CD4-positive, alpha-beta T cell (primary cell): ENCODE measurements around the gene DOCK8. TPM values are rescaled to one million over a fixed set of nuclear protein-coding genes. Genes with fewer than 3 reads are reported as not detected.

Experiments used
- ATAC-seq: fragments of 200-7000 bp; cut with Tn5 transposase; one replicate; pipeline ENCODE4 v1.10.0; 2022; ENCODE audit warnings: mild to moderate bottlenecking; ENCODE audit not compliant: poor library complexity
- CTCF ChIA-PET: fragments of 350-600 bp; sonication (Branson Sonifier 250); formaldehyde crosslinking; loops from one replicate; lab custom pipeline; 2021; ENCODE audit warnings: antibody characterized with exemption, inconsistent platforms; lab: Charles Lee
- POLR2A ChIA-PET: fragments of 350-600 bp; sonication (Branson Sonifier 250); formaldehyde crosslinking; loops from one replicate; lab custom pipeline; 2021; ENCODE audit warnings: antibody characterized with exemption, inconsistent platforms; lab: Charles Lee
- DNase-seq, 14 experiments: peaks; one replicate each; pipeline ENCODE4 v3.0.0-alpha.2; 2013 to 2020; ENCODE audit warnings: mixed read lengths in 2 of 14
- H3K27ac ChIP-seq, 2 donors: one replicate each; pipeline versions ENCODE4 v1.5.1 to v1.7.0; 2013; ENCODE audit warnings: low read length in 2 of 2, low read depth in 1 of 2, mild to moderate bottlenecking in 1 of 2
- H3K27me3 ChIP-seq, 2 experiments: 1 replicate in 1 of 2; 2 replicates in 1 of 2; pipeline versions ENCODE4 v1.6.1 to v1.7.0; 2013; ENCODE audit warnings: low read length in 2 of 2, control low read depth in 1 of 2, mild to moderate bottlenecking in 1 of 2, moderate library complexity in 1 of 2; ENCODE audit not compliant: insufficient read depth in 2 of 2, control insufficient read depth in 1 of 2
- H3K36me3 ChIP-seq: one replicate; pipeline ENCODE4 v1.6.1; 2013; ENCODE audit warnings: low read length, control low read depth; ENCODE audit not compliant: insufficient read depth
- H3K4me1 ChIP-seq: one replicate; pipeline ENCODE4 v1.6.1; 2013; ENCODE audit warnings: low read length, control low read depth; ENCODE audit not compliant: insufficient read depth
- H3K4me3 ChIP-seq: one replicate; pipeline ENCODE4 v1.5.1; 2013; ENCODE audit warnings: mild to moderate bottlenecking, low read length, moderate library complexity
- H3K9me3 ChIP-seq, 2 experiments: 1 replicate in 1 of 2; 2 replicates in 1 of 2; pipeline versions ENCODE4 v1.6.1 to v1.7.0; 2013; ENCODE audit warnings: low read length in 2 of 2, mild to moderate bottlenecking in 2 of 2, control low read depth in 1 of 2, moderate library complexity in 1 of 2; ENCODE audit not compliant: control insufficient read depth in 1 of 2, insufficient read depth in 1 of 2
- H3K27ac Mint-ChIP-seq: one replicate; pipeline ENCODE4 v1.8.0; 2020; ENCODE audit warnings: mixed read lengths
- H3K27me3 Mint-ChIP-seq: one replicate; pipeline ENCODE4 v1.8.0; 2021; ENCODE audit warnings: mixed read lengths
- H3K36me3 Mint-ChIP-seq: one replicate; pipeline ENCODE4 v1.8.0; 2021; ENCODE audit warnings: low read depth, mixed read lengths
- H3K4me1 Mint-ChIP-seq: one replicate; pipeline ENCODE4 v1.8.0; 2021; ENCODE audit warnings: low read depth, mixed read lengths
- H3K4me3 Mint-ChIP-seq: one replicate; pipeline ENCODE4 v1.8.0; 2020; ENCODE audit warnings: mild to moderate bottlenecking, mixed read lengths
- H3K9me3 Mint-ChIP-seq: one replicate; pipeline ENCODE4 v1.8.0; 2020; ENCODE audit warnings: mixed read lengths
- intact Hi-C, 2 experiments: fragments of 100-400 bp; cut with DNase I in 1 of 2; cut with micrococcal nuclease in 1 of 2; formaldehyde crosslinking; loops; one replicate each; pipeline versions ENCODE4 v1.15.1 to v1.9.0; 2023 to 2025; cut with DNase I, micrococcal nuclease
- total RNA-seq, 174 experiments: library from RNA in 2 of 174; stranded (reverse) in 2 of 174; gene quantifications; one replicate each; pipeline ENCODE4 v1.2.3 and lab custom pipeline; 2021 to 2026
- TF ChIP-seq, protein P1 (sequence below): fragments of 200-600 bp; IDR thresholded peaks from one replicate; pipeline ENCODE4 v1.8.0; 2022; ENCODE audit warnings: antibody characterized with exemption, mild to moderate bottlenecking

DOCK8 gene
- total RNA-seq, 2 experiments from 2014 or later, result 123 to 126 TPM

DNA sequence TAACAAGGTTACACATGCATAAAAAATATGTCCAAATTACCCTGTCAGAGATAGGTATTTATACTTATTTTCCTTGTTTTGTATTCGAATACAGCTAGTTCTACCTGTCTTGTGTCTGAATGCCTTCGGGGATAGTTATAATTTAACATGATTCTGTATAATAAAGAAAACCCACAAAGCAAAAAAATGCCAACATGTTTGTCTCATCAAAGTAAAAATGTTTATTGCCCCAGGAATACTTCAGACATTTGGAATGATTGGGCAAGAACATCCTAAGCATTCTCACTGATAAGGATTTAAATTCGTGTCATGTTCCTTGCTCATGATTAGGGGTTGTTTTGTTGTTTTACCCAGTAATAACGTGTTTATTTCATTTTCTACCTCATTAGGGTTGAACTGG lies 74.5 kb downstream of the DOCK8 start:
- Histone ChIP-seq H3K4me3 (no peak overlapping the region), H3K27me3 (no peaks in the 10 kb centered on the region), H3K36me3 (peaks cover 92% of the 10 kb centered on the region), H3K27ac (no peak overlapping the region), H3K4me1 (peaks cover 2% of the 10 kb centered on the region), H3K9me3 (no peaks in the 10 kb centered on the region)
- ATAC-seq (no peak), DNase-seq (no peak)
- peaks cover 90% of the 10 kb centered on the region for H3K36me3 Mint-ChIP-seq
- CTCF ChIA-PET, result no interaction called here
- H3K4me3 Mint-ChIP-seq, result no peak overlapping the region
- H3K27me3 Mint-ChIP-seq, result no peaks in the 10 kb centered on the region
- POLR2A ChIA-PET, result interaction anchor here (0.9 to 2.6 kb wide), 2 partner anchors 11 to 17 kb away, joined by 4 to 9 read pairs; no protein-coding TSS in a partner anchor
- no peaks in the 10 kb centered on the region for H3K9me3 Mint-ChIP-seq
- TF ChIP-seq, protein P1, sequence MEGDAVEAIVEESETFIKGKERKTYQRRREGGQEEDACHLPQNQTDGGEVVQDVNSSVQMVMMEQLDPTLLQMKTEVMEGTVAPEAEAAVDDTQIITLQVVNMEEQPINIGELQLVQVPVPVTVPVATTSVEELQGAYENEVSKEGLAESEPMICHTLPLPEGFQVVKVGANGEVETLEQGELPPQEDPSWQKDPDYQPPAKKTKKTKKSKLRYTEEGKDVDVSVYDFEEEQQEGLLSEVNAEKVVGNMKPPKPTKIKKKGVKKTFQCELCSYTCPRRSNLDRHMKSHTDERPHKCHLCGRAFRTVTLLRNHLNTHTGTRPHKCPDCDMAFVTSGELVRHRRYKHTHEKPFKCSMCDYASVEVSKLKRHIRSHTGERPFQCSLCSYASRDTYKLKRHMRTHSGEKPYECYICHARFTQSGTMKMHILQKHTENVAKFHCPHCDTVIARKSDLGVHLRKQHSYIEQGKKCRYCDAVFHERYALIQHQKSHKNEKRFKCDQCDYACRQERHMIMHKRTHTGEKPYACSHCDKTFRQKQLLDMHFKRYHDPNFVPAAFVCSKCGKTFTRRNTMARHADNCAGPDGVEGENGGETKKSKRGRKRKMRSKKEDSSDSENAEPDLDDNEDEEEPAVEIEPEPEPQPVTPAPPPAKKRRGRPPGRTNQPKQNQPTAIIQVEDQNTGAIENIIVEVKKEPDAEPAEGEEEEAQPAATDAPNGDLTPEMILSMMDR, result no peak
- intact Hi-C loops, result no loop called here
- H3K27ac Mint-ChIP-seq, result peak overlapping the region; percentile 28
- peaks cover 80% of the 10 kb centered on the region for H3K4me1 Mint-ChIP-seq

- intact Hi-C loops, result no loop called here
- peaks cover 19% of the 10 kb centered on the region for H3K4me1 ChIP-seq
- Mint-ChIP-seq H3K9me3 (no peaks in the 10 kb centered on the region), H3K4me3 (no peak overlapping the region), H3K36me3 (peaks cover 90% of the 10 kb centered on the region), H3K27me3 (no peaks in the 10 kb centered on the region), H3K27ac (peak overlapping the region; percentile 63), H3K4me1 (peaks cover 78% of the 10 kb centered on the region)
- no peak overlapping the region for H3K27ac ChIP-seq
- TF ChIP-seq, protein P1, result no peak
- no peak for ATAC-seq
- ChIA-PET CTCF (interaction anchor here (0.9 to 1.5 kb wide), 4 partner anchors 11 to 78 kb away, joined by 3 to 5 read pairs (median 4); partner anchors contain the start of gene DOCK8), POLR2A (interaction anchor here (0.8 to 1.3 kb wide), 2 partner anchors 12 to 15 kb away, joined by 3 to 4 read pairs; no protein-coding TSS in a partner anchor)
- peaks cover 85% of the 10 kb centered on the region for H3K36me3 ChIP-seq
- H3K4me3 ChIP-seq, result no peak overlapping the region
- H3K9me3 ChIP-seq, result no peaks in the 10 kb centered on the region
- no peak for DNase-seq
- H3K27me3 ChIP-seq, result no peaks in the 10 kb centered on the region
Measured at GRCh38 chr9:292915-293314, 78.2 kb downstream of the DOCK8 start.

DNA sequence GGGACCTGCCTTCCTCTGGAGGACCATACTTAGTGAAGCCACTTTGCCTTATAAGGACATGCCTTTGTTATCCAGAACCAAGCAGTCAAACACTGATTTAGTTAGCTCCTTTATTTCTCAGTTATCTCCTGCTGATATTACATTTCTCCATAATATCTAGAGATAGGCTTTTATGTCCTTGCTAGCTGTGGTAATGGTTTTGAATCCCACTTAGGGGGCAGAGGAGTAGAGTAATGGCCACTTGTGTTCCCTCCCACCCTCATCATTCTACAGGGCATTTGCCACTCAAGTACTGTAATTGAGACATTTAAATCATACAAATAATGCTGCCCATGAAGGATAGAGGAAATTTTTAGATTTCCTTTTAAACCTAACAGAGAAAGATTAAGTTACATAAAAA lies 80.9 kb downstream of the DOCK8 start:
- TF ChIP-seq, protein P1, result no peak
- Histone ChIP-seq H3K9me3 (no peaks in the 10 kb centered on the region), H3K27ac (no peak overlapping the region), H3K27me3 (no peaks in the 10 kb centered on the region), H3K36me3 (peaks cover 74% of the 10 kb centered on the region), H3K4me1 (peaks cover 19% of the 10 kb centered on the region), H3K4me3 (no peak overlapping the region)
- peaks cover 84% of the 10 kb centered on the region for H3K36me3 Mint-ChIP-seq
- H3K27me3 Mint-ChIP-seq, result no peaks in the 10 kb centered on the region
- no peaks in the 10 kb centered on the region for H3K9me3 Mint-ChIP-seq
- no peak for DNase-seq
- peaks cover 57% of the 10 kb centered on the region for H3K4me1 Mint-ChIP-seq
- intact Hi-C loops, result no loop called here
- peak overlapping the region; percentile 82 for H3K27ac Mint-ChIP-seq
- ATAC-seq, result no peak
- H3K4me3 Mint-ChIP-seq, result no peak overlapping the region
- POLR2A ChIA-PET, result interaction anchor here (1.0 to 1.3 kb wide), 2 partner anchors 16 to 23 kb away, joined by 3 read pairs; no protein-coding TSS in a partner anchor
- CTCF ChIA-PET, result interaction anchor here (1.0 to 1.2 kb wide), 2 partner anchors 14 to 80 kb away, joined by 3 read pairs; no protein-coding TSS in a partner anchor
